HG02973 (cell line): ENCODE measurements around the gene HDAC4.

Experiments
- ATAC-seq: cut with Tn5 transposase; IDR thresholded peaks from one replicate; pipeline ENCODE4 v1.9.1; 2021; ENCODE audit warnings: moderate library complexity; ENCODE audit not compliant: unreplicated experiment

The HDAC4 gene

DNA sequence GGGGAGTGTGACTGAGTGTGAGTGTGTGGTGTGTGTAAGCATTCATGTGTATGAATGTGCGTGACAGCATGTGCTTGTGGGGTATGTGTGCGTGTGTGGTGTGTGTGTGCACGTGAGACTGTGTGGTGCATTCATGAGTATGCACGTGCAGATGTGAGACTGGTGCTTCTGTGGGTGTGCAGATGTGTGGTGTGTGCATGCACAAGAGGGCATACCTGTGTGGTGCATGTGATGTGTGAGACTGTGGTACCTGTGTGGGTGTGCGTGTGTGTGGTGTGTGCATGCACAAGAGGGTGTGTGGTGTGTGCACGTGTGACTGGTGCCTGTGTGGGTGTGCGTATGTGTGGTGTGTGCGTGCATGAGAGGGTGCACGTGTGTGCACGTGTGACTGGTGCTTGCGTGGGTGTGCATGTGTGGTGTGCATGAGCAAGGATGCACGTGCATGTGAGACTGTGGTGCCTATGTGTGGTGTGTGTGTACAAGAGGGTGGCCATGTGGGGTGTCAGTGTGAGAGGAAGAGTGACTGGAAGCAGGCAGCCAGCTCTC is 339.6 kb downstream of the HDAC4 start:
- no peak for ATAC-seq

DNA sequence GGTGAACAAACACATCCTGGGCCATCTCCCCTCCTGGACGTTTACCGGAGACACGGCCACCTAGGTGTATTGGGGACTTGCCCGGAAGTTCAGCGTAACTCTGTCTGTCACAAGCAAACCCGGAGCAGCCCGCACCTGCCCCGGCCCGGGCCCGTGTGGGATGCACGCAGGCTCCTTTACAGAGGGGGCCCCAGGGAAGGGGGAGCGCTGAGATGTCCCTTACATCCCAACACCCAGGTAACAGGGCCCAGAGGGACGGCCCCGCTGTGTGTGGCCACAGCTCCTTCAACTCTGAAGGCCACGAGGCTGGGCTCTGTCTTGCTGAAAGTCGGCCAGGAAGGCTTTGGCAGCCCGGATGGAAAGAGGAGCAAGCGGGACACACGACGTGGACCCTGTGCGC is 340.1 kb downstream of the HDAC4 start:
- ATAC-seq, result no peak

DNA sequence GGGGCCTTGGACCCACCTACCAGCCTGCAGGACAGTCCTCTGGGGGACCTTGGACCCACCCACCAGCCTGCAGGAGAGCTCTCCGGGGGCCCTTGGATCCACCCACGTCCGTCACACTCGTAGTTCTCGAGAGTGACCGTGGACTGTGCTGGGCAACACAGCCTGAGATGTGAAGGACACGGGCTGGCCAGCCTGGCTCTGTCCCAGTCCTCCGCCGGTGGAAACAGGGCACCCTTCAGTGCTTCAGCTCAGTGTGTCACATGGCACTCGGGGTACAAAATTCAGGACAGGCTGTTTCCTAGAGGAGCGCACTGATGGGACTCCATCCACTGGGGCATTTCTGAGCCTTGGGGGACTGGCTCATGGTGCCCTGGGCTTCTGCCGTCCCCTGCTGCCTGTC is 341.0 kb downstream of the HDAC4 start:
- ATAC-seq, result no peak

DNA sequence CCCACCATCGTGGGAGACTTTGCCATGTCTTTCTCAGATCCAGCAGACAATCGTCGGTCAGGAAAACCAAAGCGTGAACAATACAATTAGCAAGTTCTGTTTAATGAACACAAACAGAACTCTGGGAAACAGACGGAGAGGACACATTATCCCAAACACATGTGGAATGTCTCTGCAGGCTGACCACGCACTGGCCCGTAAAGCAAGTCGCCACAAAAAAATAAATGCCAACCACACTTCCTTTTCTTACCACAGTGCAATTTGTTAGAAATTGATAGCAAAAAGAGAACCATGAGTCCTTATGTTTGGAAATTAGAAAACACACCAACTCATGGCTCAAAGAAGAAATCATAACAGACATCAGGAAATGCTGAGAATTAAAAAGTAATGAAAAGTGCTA is 342.1 kb downstream of the HDAC4 start:
- ATAC-seq, result no peak

DNA sequence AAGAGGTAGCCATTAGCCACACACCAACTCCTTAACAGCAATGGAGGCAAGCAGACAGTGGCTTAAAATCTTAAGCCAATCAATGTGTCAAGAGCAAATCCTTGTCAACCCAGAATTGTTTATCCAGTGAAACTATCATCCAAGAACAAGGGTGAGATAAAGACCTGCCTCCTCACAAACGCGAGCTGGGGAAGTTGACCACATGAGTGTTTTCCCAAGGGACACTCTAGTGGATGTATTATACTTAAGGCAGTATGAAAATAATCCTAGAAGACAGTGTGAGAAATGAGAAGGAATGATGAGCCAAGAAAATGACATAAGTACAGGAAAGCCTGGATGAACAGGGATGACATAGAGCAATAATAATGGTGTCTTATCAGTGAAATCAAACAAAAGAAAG is 343.3 kb downstream of the HDAC4 start:
- ATAC-seq, result no peak

DNA sequence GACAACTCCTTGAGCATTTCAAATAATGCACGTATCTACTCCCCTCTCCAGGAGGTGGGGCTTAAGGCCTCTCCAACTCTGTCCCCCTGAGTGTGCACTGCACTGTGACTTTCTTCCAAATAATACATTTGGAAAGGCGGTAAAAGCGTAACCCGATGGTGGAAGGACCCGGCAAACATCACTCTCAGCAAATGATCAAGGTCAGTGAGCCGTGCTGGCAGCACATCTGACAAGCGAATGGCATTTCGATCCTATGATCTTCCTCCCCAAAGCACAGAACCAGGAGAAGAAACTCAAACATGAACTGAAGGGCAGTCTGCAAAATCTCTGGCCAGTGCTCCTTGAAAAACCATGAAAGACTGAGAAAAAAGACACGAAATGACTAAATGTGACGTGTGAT is 344.2 kb downstream of the HDAC4 start:
- ATAC-seq, result no peak

DNA sequence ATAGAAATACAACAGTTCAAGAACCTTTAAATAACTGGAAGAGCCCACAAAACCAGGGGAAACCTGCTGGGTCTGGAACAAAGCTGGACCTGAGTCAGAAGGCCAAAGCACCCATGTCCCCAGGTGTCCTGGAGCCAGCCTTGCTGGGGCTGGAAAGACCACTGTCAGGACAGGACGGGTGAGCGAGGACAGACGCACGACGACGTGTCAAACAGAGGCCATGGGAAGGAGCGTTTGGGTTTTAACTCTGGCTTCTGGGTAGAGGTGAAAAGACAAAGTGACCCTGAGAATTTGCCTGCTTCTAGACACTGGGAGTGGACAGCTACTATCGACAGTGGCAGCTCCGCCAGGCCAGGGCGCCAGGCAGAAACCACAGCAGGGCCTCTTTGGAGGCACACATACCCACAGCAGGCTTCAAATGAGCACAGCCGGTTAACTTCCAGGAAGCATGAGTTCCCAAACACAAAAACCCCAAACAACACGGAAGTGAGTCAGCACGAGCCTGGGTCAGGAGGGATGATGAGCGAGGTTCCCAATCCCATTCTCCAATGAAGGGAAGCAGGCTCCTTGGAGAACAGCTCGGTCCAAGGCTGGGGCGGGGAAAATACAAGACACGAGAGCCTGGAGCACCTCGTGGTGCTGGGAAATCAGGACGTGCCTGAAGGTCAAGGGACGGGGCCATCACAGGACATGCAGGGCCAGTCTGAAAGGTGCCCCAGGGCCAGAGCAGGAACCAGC is 344.9 kb downstream of the HDAC4 start:
- ATAC-seq, result no peak

DNA sequence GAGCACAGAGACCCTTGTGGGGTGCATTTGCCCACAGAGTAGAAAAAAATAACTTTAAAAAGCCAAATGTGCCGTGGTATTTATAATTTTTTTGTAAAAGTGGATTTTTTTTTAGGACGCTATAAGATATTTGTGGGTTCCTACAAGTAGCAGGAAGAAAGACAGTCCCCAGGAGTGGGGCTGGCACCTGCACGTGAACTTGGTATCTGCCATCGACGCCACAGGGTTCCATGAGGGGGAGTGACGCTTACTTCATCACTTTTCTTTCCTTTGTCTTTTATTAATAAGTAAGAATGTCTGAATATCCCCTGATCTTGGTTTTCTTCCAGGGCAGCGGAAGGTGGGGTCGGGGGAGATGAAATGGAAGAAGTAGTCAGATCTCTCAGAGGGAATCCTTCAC is 345.9 kb downstream of the HDAC4 start:
- ATAC-seq, result no peak

DNA sequence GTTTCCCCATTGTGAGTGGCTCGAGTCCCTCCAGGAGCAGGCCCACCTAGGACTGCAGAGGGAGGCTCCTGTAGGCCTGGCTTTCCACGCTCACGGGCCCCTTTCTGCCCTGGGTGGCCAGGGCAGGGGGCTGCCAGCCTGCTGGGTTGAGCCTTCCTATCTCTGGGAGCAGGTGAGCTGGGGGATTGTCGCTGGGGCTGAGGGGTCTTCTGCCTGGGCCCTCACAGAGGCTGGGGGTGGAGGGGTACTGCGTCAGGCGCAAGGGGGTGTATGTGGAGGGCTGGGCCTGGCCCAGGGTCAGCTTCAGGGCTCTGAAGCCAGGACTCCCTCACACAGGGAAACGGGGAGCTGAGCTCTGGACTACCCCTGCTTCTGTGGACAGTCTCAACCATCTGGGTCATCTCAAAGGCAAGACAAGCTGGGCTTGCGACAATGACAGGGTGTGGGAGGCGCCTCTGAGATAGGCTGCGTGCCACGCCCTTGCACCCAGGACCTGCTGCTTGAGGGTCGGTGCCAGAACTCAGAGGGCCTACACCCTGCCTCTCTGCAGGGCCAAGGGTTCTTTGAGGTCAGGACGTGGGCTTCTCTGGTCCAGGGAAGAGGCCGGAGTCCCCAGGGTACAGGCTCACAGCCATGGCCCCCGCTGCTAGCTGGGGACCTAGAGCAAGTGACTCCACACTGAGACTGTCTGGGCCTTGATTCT is 346.9 kb downstream of the HDAC4 start:
- ATAC-seq, result no peak

DNA sequence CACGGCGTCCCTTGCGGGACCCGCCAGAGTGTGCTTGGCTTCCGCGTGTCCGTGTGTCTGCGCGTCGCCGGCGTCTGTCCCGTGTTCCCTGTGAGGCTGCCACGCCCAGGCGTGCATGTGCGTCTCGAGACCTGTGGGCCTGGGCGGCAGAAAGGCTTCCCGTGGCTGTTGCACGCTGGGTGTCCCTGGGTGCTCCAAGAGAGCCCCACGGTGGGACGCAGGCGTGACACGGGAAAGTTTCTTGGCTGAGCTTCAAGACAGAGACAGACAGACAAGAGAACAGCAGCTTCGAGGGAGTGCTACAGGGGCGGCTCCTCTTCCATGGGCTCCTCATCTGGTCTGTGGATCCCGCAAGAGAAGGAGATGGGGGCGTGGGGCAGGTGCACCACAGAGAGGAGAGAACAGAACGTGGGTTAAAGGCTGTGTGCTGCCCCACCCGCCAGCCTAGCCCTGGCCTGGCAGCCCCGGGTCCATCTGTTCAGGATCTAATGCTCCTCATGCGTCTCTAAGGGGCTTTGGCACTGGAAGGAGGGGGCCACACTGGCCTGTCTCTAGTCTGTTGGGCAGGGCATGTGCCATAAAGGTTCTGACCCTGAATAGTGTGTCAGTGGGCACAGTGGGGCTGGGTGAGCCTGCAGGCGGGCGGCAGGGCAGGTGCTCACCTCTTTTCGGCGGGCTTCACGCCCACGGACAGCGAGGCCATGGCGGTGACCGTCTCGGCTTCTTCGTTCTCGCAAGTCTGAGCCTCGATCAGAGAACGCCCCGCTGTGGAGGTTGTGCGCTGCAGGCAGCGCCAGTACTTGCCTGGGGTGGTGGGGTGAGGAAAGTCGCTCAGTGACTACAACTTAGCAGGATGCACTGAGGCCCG is 347.8 kb downstream of the HDAC4 start:
- ATAC-seq, result no peak

DNA sequence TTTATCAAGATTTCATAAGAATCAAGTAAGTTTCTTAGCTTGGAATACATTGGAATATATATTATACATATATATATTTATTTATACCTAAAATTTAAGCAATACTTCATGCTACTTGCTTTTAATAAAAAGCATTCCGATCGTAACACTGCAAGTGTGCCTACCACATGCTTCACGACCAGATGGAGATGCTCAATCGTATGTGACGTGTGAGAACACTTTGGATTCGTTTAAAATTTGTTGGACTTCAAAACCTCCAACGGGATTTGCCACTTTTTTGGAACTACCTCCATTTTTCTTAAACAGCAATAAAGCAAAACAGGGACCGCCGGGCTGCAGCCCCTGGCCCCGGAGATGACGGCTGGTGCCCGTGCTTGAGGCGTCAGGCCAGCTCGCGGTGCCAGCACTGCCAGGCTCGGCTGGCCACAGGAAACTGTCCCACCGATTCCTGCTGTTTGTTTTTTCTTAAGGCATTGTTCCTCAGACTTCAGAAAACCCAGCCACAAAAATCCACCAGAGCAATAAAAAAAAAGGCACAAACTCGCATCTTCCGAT is 348.9 kb downstream of the HDAC4 start:
- no peak for ATAC-seq

DNA sequence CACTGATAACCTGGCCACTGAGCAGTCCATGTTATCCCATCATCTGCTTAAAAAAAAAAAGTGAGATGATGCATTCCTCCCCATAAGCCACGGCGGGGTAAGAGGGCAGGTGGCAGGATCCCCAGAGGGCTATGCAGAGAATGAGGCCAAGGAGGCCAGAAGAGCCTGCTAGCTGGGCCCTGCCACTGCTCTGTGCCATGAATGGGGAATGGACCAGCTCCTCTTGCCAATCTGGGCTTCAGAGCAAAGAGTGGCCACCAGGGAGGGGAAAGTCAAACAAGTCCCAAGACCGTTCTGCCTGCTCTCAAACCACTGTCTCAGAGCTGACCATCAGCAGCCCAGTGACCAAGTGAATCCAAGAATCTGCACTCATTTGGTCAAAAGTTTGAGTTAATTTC is 350.6 kb downstream of the HDAC4 start:
- no peak for ATAC-seq

DNA sequence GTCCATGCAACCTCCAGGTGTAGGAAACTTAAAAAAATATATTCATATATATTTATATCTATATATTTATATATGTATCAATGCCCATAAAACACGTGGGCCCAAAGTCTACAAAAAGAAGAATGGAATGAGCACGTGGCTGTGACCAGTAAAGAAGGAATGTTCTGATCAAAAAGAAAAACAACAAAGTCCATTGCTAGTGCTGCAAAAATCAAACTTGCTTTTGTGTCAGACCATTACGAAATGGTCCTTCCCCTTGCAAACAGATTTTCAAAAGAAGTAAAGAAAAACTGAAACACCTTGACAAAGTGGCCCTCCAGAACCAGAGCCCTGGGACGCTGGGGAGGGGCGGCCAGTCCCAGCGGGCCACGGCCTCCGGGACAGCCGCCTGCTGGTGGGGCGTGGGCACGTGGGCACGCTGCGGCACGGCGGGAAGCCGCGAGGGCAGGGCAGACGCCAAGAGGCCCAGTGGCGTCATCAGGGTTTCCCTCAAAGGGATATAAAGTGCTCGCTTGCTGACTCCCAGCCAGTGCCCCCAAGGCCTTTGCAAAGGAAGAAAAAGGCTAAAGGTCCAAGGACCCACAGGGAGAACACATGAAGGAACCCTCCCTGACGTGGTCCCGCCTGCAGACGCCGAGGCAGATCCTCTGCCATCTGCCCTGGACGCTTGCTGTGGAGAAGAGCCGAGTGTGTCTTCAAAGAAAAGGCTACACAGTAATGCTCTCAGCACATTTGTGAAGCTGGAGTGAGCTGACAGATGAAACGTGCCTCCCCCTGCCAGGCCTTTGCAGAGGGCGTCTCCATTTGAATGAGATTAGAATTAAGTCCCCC is 351.2 kb downstream of the HDAC4 start:
- ATAC-seq, result no peak

DNA sequence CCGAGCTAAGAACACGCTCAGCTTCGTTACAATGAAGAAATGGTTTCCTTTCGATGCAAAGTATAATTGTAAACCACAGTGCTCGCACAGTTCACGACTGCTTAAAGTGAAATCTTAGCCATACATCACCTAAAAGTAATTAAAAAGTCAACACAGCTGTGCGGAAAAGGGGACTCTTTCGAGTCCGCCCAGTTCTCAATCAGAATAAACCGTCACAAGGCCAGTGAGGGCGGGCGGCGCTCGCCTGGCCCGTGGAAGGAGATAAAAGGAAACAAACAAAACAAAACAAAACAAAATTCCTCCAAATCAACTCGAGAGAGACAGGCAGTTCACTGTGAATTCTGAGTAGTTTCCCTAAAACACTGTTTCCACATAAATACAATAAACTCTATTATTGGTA is 352.1 kb downstream of the HDAC4 start:
- ATAC-seq, result no peak

DNA sequence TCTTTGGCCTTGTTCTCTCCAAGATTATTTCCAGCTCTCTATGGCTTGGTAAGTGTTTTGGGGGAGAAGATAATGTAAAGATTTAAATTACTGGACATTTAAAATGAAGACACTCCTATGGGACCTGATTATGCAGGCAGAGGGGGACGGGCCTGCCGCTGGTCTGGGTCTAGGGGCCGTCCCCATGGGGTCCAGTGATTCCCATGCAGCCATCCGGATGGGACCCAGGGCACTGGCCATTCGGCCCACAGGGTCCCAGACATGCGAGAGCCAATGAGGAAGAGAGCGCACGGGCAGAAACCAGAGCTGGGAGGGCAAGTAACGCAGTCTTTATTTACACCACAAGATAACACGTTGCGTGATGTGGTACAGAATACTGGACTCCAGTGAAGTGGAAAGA is 353.0 kb downstream of the HDAC4 start:
- ATAC-seq, result no peak

DNA sequence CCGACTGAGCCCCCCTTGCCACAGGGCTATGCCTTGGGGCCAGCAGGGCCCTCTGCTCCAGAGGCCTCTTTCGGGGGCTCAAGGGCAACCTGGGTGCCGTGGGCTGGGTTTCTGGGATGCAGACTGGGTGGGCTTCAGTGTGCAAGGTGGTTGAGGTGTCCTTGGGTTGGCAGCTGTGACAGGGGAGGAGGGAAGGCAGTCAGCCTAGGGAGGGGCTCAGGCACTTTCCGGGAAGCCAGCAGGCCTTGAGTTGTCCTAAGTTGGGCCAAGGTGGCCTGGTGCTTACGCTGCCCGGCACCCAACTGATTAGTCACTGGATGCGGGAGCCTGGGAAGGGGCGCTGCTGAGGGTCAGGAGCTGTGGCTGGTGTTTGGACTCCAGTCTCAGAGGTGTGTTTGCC is 353.4 kb downstream of the HDAC4 start:
- no peak for ATAC-seq

DNA sequence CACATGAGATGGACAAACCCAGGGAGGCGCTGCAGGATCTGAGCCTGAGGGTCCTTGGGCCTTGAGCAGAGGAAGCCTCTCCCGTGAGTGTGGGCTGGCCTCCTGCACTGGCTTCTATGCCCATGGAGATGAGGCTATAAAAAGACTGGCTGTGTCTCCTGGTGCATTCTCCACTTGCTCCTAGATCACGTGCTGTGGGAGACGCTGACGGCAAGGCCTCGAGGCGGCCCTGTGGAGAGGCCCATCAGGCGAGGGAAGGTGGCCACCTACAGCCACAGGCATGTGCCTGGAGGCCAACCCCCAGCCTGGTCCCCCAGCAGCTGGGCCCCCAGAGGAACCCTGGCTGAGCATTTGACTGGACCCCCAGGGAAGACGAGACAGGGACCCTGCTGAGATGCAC is 354.0 kb downstream of the HDAC4 start:
- ATAC-seq, result no peak

DNA sequence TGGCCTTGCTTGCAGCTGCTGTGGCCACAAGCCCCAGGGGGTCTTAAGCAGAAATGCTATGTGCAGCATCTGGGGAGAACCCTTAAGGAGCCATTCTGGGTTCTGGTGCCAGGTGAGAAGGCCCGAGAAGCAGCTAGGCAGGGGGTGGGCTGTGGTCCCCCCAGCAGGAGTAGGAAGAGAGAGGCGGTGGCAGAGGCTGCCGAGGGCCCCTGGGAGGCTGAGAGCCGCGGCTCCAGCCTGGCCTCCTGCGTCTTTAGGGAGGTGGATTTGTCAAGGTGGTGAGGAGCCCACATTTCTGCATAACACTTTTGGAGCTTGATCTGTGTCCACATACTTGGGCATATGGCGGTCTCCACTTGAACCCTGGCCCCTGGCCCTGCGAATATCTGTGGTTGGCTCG is 356.5 kb downstream of the HDAC4 start:
- ATAC-seq, result no peak

DNA sequence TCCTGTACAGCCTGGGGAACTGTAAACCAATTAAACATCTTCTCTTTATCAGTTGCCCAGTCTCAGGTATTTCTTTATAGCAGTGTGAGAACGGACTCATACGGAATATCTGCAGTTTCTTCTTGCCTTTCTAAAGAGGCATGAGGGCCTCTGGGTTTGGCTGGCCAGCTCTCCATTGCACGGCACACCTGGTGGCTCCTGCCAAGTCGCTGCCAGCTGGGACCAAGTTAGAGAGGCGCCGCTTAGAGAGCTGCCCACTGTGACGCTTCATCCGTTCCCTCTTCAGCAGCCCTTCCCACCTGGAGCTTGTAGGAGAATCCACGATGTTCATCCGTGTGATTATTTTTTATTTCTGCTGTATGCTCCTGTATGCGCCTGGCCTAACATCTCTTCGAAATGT is 357.5 kb downstream of the HDAC4 start:
- no peak for ATAC-seq

DNA sequence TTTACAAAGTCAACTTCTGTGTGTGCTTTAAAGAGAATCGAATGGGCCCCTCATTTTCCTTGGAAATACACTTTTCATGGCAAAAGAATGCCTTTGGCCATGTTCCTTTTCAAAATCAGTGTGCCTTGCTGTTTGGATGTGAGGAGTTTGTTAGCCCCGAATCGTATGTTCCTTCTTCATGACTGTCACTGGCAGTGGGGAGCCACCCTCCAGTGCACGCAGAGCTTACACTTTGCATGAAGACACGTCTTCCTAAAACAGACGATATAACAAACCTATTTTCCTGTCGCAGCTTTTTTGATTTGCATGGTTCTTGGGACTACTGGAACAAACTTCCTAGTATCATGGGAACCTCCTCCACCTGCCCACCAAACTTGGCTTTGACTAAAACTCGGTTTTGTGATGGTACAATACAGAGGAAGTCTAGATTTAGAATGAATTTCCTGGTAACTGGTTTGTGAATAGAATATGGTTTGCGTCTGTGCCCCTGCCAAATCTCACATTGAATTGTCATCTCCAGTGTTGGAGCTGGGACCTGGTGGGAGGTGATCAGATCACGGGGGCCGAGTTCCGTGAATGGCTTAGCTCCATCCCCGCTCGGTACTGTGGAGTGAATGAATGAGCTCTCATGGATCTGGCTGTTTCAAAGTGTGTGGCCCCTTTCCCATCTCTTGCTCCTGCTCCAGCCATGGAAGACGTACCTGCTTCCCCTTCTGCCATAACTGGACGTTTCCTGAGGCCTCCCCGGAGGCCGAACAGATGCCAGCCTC is 358.1 kb downstream of the HDAC4 start:
- no peak for ATAC-seq
